ENCODE results near the gene CFAP126.

DNA sequence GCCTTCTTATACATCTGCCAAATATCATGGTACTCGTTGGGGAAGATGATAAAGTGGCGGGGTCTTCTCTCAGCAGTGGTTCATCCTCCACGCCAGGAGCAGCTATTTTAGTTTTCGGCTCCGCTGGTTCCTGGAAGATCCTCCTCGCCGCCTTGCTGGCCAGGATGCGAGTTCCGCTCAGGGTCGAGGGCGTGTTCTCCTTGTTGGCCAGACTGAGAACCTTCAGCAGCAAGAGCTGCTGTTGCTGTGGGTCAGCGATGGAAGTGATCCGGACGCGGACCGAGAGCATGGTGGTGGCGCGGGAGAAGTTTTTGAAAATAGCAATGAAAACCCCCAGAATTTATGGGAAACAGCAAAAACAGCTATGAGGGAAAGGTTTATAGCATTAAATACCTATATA is 11.4 kb upstream of the CFAP126 start:
- TF ChIP-seq POLR2AphosphoS5 (IDR thresholded peaks at IDR 0.05; ENCODE audit: borderline replicate concordance, low read depth, low read length) (no peak), EZH2 (IDR thresholded peaks at IDR 0.05) (no peak), FOXP2 (optimal IDR thresholded peaks at IDR 0.05; ENCODE audit: control extremely low read depth, extremely low read length, insufficient read depth) (no peak)

Measured in SK-N-MC (cell line).